Gastroesophageal sphincter (tissue), 3 donors: ENCODE data around the gene NXF1.

Source experiments
- CTCF ChIP-seq, 4 experiments: fragments of 200-600 bp in 2 of 4; fragments of 450-650 bp in 2 of 4; sonication (generic) in 1 of 4; IDR thresholded peaks; one replicate each; pipeline ENCODE4 v1.5.1; 2017 to 2019; ENCODE audit warnings: antibody characterized with exemption in 4 of 4, mild to moderate bottlenecking in 2 of 4, moderate library complexity in 2 of 4
- EP300 ChIP-seq: sonication (generic); formaldehyde crosslinking; IDR thresholded peaks from one replicate; pipeline ENCODE4 v1.6.1; 2017; ENCODE audit warnings: antibody characterized with exemption, mild to moderate bottlenecking

- TF ChIP-seq EP300 (no peak), CTCF (IDR thresholded peaks at IDR 0.05) (no peak)
These were observed 11.3 kb upstream of the NXF1 start for GRCh38 chr11:62816557-62816956.
